Measurements from ENCODE around the gene CD58. TPM values are rescaled to one million over a fixed set of nuclear protein-coding genes. Genes with fewer than 3 reads are reported as not detected.

Gene CD58
- total and polyA plus RNA-seq, 4 donors = 5.1 to 30.2 (median 10.8) TPM

DNA sequence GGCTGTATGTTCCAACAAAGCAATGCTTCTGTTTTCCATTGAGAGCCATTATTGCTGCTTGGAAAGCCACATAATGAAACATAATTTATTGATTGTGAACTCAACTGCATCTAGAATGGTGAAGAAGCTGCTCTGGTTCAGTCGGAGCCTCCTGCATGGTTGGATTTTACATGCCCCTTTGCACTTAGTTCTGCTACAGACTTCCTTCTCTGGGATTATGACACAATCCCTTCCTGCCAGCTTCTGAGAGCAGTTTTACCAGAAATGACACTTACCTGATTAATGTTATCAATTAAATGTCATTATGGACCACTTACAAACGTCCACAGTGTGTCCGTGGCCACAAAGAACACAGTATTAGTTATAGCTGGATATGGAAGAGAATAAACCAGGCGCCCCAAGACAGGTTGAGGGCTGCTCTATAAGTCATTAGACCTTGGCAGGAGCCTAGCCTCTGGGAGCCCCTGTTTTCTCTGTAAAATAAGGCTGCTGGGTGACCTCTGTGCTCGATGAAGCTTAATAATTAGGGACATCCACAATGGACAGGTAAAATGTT lies 7.0 kb upstream of the CD58 start:
- Histone ChIP-seq H3K4me3 (ENCODE audit: low read depth in 1 of 3, low read length in 3 of 3) (no peak overlapping the region), H3K36me3 (ENCODE audit: control insufficient read depth in 4 of 4, insufficient read depth in 3 of 4, low read depth in 1 of 4, low read length in 3 of 4) (no peaks in the 10 kb centered on the region), H3K27ac (ENCODE audit: low read depth in 1 of 2, low read length in 2 of 2) (no peak overlapping the region), H3K27me3 (ENCODE audit: control insufficient read depth in 4 of 4, insufficient read depth in 4 of 4, low read length in 3 of 4) (no peaks in the 10 kb centered on the region), H3K9ac (ENCODE audit: low read depth in 1 of 2, low read length in 2 of 2) (no peak overlapping the region), H3K4me1 (ENCODE audit: control insufficient read depth in 4 of 4, insufficient read depth in 4 of 4, low read length in 3 of 4) (no peaks in the 10 kb centered on the region), H3K9me3 (ENCODE audit: control insufficient read depth in 4 of 4, low read length in 3 of 4) (no peaks in the 10 kb centered on the region)
- DNase-seq (ENCODE audit: low spot score) = no peak
- WGBS = 87% methylated on average over 5 of the region's 5 CpGs
- TF ChIP-seq FOXA2 (IDR thresholded peaks at IDR 0.05) (no peak), RXRA (IDR thresholded peaks at IDR 0.05) (no peak), MAX (IDR thresholded peaks at IDR 0.05) (no peak), RAD21 (IDR thresholded peaks at IDR 0.05) (no peak), YY1 (IDR thresholded peaks at IDR 0.05) (no peak), SP1 (IDR thresholded peaks at IDR 0.05) (no peak), NR2F2 (IDR thresholded peaks at IDR 0.05) (no peak), JUND (IDR thresholded peaks at IDR 0.05) (no peak), HNF4G (IDR thresholded peaks at IDR 0.05) (no peak), GABPA (IDR thresholded peaks at IDR 0.05 in 1 of 2, conservative IDR thresholded peaks at IDR 0.05 in 1 of 2) (no peak), CTCF (IDR thresholded peaks at IDR 0.05; ENCODE audit: low read depth, low read length, missing input control) (no peak), FOXA1 (IDR thresholded peaks at IDR 0.05) (no peak), TAF1 (conservative IDR thresholded peaks at IDR 0.05) (no peak)
- TF ChIP-seq, protein P1, sequence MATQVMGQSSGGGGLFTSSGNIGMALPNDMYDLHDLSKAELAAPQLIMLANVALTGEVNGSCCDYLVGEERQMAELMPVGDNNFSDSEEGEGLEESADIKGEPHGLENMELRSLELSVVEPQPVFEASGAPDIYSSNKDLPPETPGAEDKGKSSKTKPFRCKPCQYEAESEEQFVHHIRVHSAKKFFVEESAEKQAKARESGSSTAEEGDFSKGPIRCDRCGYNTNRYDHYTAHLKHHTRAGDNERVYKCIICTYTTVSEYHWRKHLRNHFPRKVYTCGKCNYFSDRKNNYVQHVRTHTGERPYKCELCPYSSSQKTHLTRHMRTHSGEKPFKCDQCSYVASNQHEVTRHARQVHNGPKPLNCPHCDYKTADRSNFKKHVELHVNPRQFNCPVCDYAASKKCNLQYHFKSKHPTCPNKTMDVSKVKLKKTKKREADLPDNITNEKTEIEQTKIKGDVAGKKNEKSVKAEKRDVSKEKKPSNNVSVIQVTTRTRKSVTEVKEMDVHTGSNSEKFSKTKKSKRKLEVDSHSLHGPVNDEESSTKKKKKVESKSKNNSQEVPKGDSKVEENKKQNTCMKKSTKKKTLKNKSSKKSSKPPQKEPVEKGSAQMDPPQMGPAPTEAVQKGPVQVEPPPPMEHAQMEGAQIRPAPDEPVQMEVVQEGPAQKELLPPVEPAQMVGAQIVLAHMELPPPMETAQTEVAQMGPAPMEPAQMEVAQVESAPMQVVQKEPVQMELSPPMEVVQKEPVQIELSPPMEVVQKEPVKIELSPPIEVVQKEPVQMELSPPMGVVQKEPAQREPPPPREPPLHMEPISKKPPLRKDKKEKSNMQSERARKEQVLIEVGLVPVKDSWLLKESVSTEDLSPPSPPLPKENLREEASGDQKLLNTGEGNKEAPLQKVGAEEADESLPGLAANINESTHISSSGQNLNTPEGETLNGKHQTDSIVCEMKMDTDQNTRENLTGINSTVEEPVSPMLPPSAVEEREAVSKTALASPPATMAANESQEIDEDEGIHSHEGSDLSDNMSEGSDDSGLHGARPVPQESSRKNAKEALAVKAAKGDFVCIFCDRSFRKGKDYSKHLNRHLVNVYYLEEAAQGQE (IDR thresholded peaks at IDR 0.05) = no peak

DNA sequence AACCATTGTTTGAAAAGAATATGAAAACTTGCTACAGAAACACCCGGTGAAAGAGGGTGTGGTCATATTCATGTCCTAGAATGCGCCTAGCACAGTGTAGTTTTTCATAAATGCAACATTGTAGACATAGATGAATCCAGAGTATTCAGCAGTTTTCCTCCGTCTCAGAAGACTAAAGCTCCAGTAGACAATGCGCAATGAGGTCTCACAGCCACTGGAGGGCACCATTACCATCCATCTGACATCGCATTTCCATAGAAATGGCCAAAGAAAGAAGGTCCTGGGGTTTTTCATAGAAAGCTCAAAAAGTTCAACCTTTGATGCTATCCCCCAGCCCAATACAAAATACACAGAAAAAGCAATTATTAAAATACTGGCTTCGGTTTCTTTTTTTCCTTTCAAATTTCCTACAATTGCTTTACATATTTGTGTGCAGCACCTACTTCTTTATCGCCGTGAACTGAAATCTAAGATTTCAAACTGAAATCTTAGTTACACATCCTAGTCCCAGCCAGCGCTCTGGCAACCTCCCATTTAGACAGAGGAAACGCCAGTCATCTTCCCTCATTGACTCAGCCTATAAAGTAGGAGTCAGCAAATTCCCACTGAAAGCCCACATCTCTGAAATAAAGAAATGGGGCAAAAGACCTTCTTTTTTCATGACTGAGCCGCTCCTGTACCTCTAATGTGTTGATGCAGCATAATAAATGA lies 3.9 kb upstream of the CD58 start:
- H3K4me3 ChIP-seq (ENCODE audit: low read depth in 1 of 3, low read length in 3 of 3) = no peak overlapping the region
- DNase-seq (ENCODE audit: low spot score) = peak; percentile 74
- WGBS = 27% methylated on average over 11 of the region's 11 CpGs
- H3K4me1 ChIP-seq (ENCODE audit: control insufficient read depth in 4 of 4, insufficient read depth in 4 of 4, low read length in 3 of 4) = peaks cover 0 to 10% (median 9%) of the 10 kb centered on the region in 4 donors
- H3K27ac ChIP-seq (ENCODE audit: low read depth in 1 of 2, low read length in 2 of 2) = no peak overlapping the region
- H3K9ac ChIP-seq (ENCODE audit: low read depth in 1 of 2, low read length in 2 of 2) = no peak overlapping the region
- H3K36me3 ChIP-seq (ENCODE audit: control insufficient read depth in 4 of 4, insufficient read depth in 3 of 4, low read depth in 1 of 4, low read length in 3 of 4) = no peaks in the 10 kb centered on the region
- H3K27me3 ChIP-seq (ENCODE audit: control insufficient read depth in 4 of 4, insufficient read depth in 4 of 4, low read length in 3 of 4) = no peaks in the 10 kb centered on the region
- no peaks in the 10 kb centered on the region for H3K9me3 ChIP-seq (ENCODE audit: control insufficient read depth in 4 of 4, low read length in 3 of 4)
- TF ChIP-seq HNF4G (IDR thresholded peaks at IDR 0.05) (no peak), NR2F2 (IDR thresholded peaks at IDR 0.05) (no peak), YY1 (IDR thresholded peaks at IDR 0.05) (no peak), FOXA2 (IDR thresholded peaks at IDR 0.05) (no peak), RXRA (IDR thresholded peaks at IDR 0.05) (no peak), SP1 (IDR thresholded peaks at IDR 0.05) (no peak), TAF1 (conservative IDR thresholded peaks at IDR 0.05) (no peak), GABPA (IDR thresholded peaks at IDR 0.05 in 1 of 2, conservative IDR thresholded peaks at IDR 0.05 in 1 of 2) (no peak), JUND (IDR thresholded peaks at IDR 0.05) (no peak), CTCF (IDR thresholded peaks at IDR 0.05; ENCODE audit: low read depth, low read length, missing input control) (peak; percentile 95)
- TF ChIP-seq, protein P1 (IDR thresholded peaks at IDR 0.05) = no peak
- TF ChIP-seq, protein P2, sequence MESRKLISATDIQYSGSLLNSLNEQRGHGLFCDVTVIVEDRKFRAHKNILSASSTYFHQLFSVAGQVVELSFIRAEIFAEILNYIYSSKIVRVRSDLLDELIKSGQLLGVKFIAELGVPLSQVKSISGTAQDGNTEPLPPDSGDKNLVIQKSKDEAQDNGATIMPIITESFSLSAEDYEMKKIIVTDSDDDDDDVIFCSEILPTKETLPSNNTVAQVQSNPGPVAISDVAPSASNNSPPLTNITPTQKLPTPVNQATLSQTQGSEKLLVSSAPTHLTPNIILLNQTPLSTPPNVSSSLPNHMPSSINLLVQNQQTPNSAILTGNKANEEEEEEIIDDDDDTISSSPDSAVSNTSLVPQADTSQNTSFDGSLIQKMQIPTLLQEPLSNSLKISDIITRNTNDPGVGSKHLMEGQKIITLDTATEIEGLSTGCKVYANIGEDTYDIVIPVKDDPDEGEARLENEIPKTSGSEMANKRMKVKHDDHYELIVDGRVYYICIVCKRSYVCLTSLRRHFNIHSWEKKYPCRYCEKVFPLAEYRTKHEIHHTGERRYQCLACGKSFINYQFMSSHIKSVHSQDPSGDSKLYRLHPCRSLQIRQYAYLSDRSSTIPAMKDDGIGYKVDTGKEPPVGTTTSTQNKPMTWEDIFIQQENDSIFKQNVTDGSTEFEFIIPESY (IDR thresholded peaks at IDR 0.05) = no peak
